ENCODE data around the gene MT1E.
"Not testable (repeated sequence)": the region's sequence is repeated elsewhere in the genome, so short reads cannot be mapped to it uniquely, and the experiment has no call there.

The MT1E gene

DNA sequence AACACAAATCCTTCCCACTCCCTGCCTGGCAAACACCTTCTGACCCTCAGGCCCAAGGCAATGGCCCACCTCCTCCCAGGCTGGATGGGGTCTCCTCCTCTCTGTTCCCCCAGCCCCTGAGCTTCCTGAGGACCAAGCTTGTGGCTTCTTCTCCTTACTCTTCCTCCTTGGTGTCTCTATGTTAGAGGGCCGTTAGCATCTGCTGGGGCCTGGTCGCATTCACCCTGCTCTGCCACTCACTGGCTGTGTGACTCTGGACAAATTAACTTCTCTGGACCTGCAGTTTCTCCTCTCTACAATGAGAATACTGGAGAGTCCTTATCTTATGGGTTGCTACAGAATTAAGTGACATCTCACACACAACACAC is 17.9 kb upstream of the MT1E start:
- no peak for FAIRE-seq

DNA sequence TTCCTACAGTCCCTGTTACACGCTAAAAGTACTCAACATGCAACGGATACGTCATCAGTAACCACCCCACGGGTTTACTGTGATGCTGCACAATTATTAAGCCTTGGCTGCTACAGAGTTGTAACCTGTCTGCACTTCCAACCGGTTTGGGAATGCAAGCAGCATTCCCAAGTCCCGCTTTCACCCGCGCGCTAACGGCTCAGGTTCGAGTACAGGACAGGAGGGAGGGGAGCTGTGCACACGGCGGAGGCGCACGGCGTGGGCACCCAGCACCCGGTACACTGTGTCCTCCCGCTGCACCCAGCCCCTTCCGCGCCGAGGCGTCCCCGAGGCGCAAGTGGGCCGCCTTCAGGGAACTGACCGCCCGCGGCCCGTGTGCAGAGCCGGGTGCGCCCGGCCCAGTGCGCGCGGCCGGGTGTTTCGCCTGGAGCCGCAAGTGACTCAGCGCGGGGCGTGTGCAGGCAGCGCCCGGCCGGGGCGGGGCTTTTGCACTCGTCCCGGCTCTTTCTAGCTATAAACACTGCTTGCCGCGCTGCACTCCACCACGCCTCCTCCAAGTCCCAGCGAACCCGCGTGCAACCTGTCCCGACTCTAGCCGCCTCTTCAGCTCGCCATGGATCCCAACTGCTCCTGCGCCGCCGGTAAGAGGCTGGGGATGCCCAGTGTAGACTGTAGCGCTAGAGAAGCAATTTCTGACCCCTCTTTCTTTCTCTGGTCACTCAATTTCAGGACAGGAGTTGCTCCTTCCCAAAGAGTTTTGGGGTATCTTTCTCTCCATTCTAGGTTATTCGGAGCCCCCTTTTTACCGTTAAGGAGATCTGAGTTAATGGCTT is 17.3 kb upstream of the MT1E start, which contains the start of gene MT2A:
Gene MT2A, plus strand, starts transcription at position 542 of the 833 bp plus-strand sequence. Its CDS starts 72 bp downstream, at position 614.
- FAIRE-seq = no peak

DNA sequence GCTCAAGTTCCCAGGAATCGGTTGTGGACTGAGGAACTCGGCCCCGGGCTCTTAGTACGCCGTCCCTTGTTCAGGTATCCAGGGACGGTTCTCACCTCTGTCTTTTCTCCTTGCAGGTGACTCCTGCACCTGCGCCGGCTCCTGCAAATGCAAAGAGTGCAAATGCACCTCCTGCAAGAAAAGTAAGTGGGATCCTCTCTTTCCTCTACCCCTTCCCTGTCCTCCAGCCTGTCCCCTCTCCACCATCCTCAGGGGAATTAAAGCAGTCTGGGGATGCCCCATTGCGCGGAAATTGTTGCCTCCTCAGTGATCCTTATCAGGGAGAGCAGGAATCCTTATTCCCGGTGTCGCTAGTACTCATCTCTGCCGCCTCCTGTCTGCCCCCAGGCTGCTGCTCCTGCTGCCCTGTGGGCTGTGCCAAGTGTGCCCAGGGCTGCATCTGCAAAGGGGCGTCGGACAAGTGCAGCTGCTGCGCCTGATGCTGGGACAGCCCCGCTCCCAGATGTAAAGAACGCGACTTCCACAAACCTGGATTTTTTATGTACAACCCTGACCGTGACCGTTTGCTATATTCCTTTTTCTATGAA is 16.6 kb upstream of the MT1E start:
- FAIRE-seq = no peak

DNA sequence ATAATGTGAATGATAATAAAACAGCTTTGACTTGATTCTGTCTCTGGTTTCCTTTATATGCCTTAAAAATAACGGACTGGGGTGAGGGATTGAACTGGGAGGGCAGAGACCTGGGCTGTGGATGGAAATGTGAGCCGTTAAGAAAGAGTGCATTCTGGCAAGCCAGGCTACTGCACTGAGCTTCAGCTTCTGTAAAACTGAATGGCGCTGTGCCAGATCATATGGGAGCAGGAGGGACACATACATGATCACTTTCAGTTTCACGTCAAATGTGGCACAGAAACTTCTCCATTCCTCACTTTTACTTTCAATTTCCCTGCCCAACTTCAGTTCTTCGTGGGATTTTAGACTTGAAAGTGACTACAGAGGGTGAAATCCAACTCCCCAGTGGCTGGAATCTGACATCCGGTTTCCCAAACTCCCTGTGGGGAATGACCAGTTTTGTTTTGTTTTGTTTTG is 16.1 kb upstream of the MT1E start:
- no peak for FAIRE-seq

DNA sequence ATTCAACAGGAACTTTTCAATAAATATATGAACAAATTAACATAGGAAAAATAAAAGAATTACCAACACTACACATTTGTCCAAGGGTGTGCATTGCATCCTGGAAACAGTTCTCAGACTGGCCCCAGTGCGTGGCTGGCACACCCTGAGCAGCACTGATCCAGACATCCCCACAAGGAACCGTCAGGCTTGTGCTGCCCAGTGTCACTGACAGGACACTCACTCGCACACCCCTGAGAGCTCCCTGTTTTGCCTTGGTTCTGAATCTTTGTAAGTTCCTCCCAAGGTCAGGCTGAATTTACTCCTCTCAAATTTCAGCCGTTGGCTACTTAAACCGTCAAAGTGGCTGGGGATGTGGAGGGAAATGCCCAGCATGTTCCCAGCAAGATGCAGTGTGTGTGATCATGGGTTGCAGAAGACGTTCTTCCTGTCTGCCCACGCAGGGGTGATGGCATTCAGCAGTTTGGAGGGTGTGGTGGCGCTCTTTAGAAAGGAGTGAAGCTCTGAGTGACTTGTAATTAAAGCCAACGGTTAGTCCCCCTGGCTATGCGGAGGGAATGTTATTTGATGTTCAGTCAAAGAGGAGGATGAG is 15.5 kb upstream of the MT1E start:
- FAIRE-seq = no peak

DNA sequence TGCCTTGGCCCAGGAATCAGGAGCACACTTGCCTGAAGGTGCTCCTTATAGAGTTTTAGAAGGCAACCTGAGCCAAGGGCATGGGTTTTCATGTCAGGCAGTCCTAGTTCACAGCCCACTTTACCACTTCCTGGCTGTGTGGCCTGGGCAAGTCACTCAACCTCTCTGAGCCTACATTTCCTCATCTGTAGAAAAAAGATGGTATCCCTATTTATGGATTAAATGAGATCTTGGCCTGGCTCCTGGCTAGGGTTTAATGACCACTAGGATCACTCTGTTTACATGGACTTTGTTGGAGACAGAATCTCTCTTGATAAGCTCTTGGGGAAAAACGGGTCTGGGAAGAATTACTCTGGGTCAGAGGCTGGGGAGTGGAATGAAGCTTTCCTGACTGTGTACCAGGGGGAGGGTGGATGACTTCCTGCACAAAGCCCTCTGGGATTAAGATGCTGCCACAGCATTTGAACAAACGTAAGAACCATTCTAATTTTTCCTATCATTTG is 14.9 kb upstream of the MT1E start:
- no peak for FAIRE-seq

DNA sequence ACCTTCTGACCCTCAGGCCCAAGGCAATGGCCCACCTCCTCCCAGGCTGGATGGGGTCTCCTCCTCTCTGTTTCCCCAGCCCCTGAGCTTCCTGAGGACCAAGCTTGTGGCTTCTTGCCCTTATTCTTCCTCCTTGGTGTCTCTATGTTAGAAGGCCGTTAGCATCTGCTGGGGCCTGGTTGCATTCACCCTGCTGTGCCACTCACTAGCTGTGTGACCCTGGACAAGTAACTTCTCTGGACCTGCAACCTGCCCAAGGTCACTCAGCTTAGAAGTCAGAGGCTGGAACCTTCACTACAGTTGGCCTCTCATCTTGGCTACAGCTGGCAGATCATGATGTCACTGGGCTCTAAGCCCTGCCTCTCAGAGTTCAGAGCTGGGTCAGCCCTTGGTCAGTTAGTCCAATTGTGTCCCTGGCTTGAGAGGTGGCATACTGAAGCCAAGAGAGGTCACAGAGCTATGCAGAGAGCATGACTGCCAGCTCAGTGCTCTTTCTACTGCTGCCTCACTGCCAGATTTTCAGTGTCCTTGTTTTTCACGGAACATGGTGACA is 14.2 kb upstream of the MT1E start:
- no peak for FAIRE-seq

DNA sequence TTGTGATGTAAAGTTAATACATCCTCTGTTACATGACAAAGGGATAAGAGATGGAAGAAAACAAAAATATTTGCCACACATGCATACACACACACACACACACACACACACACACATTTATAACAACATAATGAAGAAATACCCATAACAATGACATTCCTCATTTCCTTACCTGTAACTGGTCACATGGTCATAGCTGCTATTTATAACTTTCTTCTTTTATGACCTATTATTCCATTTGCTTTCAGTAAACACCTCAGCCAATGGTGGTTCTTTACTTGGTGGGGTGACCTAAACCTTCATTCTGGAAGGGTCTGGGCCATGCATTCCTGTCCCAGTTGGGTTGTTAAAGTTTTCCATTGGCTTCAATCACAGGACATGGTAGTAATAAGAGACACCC is 11.9 kb upstream of the MT1E start:
- FAIRE-seq = no peak

DNA sequence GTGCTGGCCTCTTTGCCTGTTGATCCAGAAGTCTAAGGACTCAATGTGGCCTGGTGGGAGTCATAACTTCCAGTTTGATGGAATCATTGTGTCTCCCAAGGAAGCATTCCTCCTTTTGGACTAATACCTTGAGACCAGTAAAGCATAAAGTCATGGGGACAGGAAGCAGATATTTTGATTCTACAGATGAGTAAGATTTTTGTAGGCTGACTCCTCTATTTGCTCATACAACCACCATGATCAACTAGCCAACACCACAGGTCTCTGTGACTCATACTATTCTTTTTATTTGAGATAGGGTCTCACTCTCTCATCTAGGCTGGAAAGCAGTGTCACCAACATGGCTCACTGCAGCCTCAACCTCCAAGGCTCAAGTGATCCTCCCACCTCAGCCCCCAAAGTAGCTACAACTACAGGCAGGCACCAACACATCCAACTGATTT is 11.0 kb upstream of the MT1E start:
- FAIRE-seq = no peak

DNA sequence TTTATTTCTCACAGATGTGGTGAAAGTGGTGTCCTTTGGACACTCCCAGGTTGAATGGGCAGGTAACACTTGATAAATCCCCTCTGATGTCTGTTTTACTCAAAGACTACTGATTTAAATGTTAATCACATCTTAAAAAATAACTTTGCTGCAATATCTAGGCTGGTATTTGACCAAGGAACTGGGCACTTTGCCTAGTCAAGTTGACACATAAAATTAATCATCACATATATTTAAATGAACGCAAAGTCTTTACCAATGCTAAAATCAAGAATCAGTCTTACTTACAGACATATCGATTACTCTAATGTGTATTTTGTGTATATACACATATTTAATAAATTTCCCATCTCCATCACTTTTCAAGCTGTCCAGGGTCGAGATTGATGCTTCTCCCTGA is 10.2 kb upstream of the MT1E start:
- no peak for FAIRE-seq

DNA sequence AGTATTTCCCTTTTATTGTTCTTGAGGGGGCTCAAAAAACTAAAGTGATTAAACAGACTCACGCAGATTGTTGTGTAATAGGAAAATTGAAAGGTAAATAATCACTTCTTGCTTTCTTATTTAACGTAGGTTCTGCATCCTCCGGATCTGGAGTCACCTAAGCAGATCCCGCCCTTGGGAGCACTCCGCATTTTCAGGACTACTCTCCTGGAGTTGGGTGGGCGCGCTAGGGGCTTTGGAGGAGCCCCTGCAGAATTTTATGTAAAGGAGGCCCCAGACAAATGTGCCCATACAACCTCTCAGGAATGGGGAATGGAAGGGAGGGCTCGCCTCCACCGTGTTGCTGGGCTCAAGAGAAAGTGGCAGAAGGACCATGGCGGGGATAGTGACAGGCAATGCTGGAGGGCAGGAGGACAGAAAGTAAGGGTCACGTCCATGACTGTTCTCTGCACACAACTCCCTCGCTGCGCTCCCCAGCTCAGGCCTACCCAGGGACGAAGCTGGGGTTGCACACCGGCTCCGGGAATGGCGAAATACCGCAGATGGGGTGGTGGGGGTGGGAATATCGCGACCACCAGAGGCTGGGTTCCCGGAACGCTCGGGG is 8.9 kb upstream of the MT1E start:
- no peak for FAIRE-seq

DNA sequence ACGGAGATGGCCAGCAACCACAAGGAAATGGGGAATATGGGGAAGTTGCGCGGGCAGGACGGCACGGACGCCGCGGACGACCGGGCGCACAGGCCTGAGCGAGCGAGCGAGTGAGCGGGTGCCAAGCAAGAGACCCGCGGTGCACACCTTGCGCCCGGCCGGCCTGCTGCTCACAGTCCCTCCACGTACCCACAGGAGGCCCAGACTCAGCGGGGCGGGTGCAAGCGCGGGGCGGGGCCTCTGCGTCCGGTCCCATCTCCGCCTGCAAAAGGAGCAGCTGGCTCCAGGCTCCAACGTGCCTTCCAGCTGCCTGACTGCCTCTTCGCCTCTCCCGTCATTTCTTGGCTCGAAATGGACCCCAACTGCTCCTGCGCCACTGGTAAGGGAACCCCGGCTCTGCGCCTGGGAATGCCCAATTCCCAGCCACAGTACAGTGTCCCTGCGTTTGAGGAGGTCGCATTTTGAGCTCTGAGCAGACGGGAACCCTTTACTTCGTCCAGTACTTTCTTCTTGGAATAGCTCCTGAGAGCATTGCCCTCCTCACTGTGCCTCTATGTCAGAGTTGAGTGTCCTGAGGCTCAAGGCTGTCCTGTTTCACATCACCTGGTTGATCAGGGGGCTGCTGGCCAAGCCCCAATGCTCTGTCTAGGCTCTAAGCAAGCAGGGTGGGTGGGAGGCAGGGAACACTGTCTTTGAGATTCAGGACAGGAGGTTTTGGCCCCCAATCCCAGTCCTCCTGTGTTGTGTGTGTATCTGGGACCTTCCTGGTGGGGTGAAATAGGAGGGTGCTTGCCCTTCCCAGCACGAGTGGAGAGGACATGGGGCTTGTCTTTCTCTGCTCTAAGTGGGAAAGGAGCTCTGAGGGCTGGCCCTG is 8.1 kb upstream of the MT1E start:
- no peak for FAIRE-seq

DNA sequence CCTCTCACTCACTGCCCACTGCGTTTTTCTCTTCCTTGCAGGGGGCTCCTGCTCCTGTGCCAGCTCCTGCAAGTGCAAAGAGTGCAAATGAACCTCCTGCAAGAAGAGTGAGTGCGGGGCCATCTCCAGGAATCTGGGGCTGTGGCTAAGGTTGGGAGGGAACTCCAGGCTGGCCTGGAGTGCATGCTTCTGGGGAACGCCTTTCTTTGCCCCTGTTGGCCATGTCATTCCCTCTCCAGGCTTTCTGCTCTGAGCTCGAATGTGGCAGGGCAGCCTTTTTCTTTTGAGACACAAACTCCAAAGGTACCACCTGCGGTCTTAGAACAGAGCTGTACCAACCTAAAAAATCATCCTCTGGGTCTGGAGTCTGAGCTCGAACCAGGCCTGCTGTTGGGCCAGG is 7.4 kb upstream of the MT1E start:
- no peak for FAIRE-seq

DNA sequence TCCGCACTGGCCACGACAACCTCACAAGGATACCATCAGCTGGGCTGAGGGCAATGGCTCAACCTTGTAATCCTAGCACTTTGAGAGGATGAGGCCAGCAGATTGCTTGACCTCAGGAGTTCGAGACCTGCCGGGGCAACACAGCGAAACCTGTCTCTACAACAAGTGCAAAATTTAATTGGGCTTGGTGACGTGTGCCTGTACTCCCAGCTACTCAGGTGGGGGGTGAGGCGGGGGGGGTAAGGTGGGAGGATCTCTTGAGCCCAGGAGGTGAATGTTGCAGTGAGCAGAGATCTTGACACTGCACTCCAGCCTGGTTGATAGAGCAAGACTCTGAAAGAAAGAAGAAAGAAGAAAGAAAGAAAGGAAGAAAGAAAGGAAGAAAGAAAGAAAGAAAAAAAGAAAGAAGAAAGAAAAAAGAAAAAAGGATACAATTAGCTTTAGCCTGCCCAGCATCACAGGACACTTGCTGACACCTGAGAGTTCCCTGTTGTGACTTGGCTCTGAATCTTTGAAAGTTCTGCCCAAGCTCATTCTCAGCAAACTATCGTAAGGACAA is 5.2 kb upstream of the MT1E start:
- FAIRE-seq = no peak

DNA sequence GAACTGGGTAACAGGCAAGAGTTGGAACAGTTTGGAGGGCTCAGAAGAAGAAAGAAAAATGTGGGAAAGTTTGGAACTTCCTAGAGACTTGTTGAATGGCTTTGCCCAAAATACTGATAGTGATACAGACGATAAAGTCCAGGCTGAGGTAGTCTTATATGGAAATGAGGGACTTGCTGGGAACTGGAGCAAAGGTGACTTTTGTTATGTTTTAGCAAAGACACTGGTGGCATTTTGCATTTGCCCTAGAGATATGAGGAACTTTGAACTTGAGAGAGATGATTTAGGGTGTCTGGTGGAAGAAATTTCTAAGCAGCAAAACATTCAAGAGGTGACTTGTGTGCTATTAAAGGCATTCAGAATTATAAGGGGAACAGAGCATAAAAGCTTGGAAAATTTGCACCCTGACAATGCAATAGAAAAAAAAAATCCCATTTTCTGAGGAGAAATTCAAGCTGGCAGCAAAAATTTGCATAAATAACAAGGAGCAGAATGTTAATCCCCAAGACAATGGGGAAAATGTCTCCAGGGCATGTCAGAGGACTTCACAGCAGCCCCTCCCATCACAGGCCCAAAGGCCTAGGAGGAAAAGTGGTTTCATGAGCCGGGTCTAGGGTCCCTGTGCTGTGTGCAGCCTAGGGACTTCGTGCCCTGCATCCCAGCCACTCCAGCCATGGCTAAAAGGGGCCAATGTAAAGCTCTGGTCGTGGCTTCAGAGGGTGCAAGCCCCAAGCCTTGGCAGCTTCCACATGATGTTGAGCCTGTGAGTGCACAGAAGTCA is 3.7 kb upstream of the MT1E start:
- not testable (repeated sequence) for FAIRE-seq

DNA sequence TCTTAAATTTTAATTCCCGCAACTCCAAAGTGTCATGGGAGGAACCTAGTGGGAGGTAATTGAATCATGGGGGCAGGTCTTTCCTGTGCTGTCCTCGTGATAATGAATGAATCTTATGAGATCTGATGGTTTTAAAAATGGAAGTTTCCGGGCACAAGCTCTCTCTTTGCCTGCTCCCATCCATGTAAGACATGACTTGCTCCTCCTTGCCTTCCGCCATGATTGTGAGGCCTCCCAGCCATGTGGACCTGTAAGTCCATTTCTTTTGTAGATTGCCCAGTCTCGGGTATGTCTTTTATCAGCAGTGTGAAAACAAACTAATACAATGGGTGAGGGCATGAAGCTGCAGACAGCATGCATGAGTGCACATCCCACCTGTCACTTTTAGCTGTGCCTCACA is 2.4 kb upstream of the MT1E start:
- FAIRE-seq = not testable (repeated sequence)

DNA sequence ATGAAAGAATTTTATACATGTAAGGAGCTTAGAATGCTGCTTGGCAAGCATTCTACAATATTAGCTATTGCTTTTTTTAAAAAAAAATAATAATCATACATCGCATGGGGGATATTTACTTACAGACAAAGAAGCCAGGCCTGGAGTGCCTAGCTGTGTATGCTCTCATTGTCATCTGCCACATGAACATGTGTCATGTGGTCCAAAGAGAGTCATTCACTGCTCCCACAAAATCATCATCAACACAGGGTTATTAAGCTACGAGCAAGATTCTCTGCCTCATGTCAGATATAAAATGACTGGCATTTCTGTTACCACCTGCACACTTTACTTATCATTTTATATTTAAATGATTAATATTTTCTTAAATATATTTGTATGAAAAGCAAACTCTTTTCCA is 1.9 kb upstream of the MT1E start:
- FAIRE-seq = no peak

DNA sequence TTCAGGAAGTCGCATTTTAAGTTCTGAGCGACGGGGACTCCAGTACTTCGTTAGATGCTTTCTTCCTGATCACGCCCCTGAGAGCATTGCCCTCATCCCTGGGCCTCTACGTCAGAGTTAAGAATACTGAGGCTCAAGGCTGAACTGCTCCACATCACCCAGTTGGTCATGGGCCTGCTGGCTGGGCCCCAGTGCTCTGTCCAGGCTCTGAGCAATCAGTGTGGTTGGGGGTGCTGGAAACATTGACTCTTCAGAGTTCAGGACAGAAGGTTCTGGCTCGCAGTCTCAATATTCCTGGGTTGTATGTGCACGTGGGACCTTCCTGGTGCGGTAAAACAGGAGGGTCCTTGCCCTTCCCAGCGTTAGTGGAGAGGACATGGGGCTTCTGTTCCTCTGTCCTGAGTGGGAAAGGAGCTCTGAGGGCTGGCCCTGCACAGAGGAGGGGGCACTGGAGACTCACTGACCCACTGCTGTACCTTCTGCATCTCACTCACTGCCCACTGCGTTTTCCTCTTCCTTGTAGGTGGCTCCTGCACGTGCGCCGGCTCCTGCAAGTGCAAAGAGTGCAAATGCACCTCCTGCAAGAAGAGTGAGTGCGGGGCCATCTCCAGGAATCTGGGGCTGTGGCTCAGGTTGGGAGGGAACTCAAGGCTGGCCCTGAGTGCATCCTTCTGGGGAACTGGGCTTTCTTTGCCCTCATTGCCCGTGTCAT is 518 bp downstream of the MT1E start:
- FAIRE-seq = no peak

DNA sequence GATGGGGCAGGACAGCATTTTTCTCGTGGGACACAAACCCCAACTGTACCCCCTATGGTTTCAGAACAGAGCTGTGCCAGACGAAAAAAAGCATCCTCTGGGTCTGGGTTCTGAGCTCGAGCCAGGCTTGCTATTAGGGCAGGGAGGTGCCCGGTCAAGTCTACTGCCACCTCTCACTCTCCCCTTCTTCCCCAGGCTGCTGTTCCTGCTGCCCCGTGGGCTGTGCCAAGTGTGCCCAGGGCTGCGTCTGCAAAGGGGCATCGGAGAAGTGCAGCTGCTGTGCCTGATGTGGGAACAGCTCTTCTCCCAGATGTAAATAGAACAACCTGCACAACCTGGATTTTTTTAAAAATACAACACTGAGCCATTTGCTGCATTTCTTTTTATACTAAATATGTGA is 1.1 kb downstream of the MT1E start:
- FAIRE-seq = no peak
